ENCODE results near the gene EVX2. TPM values are rescaled to one million over a fixed set of nuclear protein-coding genes. Genes with fewer than 3 reads are reported as not detected.

EVX2 gene
- total RNA-seq, 2 experiments from 2014 or later, result not detected

DNA sequence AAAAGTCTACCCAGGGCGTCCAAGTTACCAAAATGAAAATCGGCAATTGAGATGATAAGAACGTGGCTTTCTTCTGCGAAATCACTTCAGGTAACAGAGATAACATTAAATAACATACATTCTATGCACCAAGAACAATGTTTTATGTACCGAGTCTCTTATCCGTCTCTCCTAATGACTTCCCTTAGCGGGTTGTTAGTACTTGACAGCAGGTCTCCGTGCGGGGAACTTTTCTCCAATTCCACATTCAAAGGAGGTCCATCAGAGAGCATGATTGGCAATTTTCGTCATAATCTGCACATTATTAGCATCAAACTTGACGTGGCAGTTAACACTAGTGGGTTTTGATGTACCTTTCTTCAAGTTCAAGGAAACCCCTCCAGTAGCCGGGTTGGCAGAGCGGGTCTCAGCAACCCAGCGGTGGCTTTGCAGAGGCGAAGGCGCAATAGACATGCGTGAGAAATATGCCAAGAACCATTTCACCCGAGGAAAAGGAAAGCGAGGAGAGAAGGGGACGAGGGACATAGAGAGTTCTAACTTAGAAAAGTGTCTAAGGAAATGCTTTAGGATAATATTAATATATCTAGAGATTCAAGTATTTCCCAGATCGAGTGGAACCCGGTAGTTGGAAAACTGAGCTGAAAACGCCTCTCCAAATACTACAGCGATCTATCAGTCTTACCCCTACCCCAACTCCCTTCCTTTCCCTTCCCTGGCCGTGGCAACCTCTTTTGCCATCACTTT, 5.0 kb downstream of the EVX2 start:
- H3K36me3 Mint-ChIP-seq (ENCODE audit: low read depth), result peaks cover 39% of the 10 kb centered on the region
- H3K4me3 Mint-ChIP-seq, result peak overlapping the region; percentile 73
- ATAC-seq (ENCODE audit: poor library complexity) (no peak), DNase-seq (no peak)
- Histone ChIP-seq H3K9me3 (ENCODE audit: control insufficient read depth in 1 of 2, insufficient read depth in 1 of 2, low read length in 2 of 2) (peaks cover 50 to 73% of the 10 kb centered on the region in 2 experiments), H3K27me3 (ENCODE audit: control insufficient read depth in 1 of 2, insufficient read depth in 2 of 2, low read length in 2 of 2) (peaks cover 85 to 92% of the 10 kb centered on the region in 2 experiments), H3K4me1 (ENCODE audit: insufficient read depth, low read length) (peaks cover 30% of the 10 kb centered on the region), H3K4me3 (ENCODE audit: low read length) (no peak overlapping the region), H3K27ac (ENCODE audit: low read depth in 1 of 2, low read length in 2 of 2) (no peak overlapping the region), H3K36me3 (ENCODE audit: insufficient read depth, low read length) (no peaks in the 10 kb centered on the region)
- H3K27me3 Mint-ChIP-seq, result peaks cover 86% of the 10 kb centered on the region
- intact Hi-C loops (cut with DNase I, micrococcal nuclease), result loop anchor here in 1 of 2 experiments (5.0 kb wide), 1 partner anchor 34 kb away; no protein-coding TSS in a partner anchor
- peak overlapping the region; percentile 83 for H3K27ac Mint-ChIP-seq
- H3K4me1 Mint-ChIP-seq (ENCODE audit: low read depth), result peaks cover 24% of the 10 kb centered on the region
- POLR2A ChIA-PET, result no interaction called here
- peaks cover 19% of the 10 kb centered on the region for H3K9me3 Mint-ChIP-seq
- TF ChIP-seq, protein P1, sequence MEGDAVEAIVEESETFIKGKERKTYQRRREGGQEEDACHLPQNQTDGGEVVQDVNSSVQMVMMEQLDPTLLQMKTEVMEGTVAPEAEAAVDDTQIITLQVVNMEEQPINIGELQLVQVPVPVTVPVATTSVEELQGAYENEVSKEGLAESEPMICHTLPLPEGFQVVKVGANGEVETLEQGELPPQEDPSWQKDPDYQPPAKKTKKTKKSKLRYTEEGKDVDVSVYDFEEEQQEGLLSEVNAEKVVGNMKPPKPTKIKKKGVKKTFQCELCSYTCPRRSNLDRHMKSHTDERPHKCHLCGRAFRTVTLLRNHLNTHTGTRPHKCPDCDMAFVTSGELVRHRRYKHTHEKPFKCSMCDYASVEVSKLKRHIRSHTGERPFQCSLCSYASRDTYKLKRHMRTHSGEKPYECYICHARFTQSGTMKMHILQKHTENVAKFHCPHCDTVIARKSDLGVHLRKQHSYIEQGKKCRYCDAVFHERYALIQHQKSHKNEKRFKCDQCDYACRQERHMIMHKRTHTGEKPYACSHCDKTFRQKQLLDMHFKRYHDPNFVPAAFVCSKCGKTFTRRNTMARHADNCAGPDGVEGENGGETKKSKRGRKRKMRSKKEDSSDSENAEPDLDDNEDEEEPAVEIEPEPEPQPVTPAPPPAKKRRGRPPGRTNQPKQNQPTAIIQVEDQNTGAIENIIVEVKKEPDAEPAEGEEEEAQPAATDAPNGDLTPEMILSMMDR (IDR thresholded peaks at IDR 0.05), result no peak
- CTCF ChIA-PET, result no interaction called here

DNA sequence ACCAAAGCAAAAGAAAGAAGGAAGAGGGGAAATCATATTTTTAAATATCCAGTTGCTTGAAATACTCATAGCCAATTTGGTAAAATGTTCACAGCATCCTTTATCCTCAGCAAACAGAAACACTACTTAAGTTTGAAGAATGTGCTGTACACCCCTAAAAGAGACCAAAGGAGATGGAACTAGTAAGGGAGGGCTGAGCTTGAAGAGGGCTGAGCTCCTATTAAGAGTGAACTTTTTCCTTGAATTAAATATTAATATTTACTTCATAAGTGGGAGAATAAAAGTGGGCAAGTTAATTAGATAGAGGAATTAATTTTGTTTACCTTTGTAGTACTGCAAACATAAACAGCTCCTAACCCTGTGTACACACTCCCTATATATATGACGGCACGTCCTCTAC, 7.0 kb downstream of the EVX2 start:
- H3K27ac ChIP-seq (ENCODE audit: low read depth in 1 of 2, low read length in 2 of 2), result no peak overlapping the region
- H3K36me3 Mint-ChIP-seq (ENCODE audit: low read depth), result peaks cover 27% of the 10 kb centered on the region
- peaks cover 88% of the 10 kb centered on the region for H3K27me3 Mint-ChIP-seq
- ChIA-PET CTCF (interaction anchor here (1.3 kb wide), 1 partner anchor 21 kb away, joined by 3 read pairs; no protein-coding TSS in a partner anchor), POLR2A (no interaction called here)
- H3K4me3 ChIP-seq (ENCODE audit: low read length), result no peak overlapping the region
- H3K4me1 Mint-ChIP-seq (ENCODE audit: low read depth), result peaks cover 22% of the 10 kb centered on the region
- intact Hi-C loops (cut with DNase I, micrococcal nuclease), result loop anchor here in 1 of 2 experiments (5.0 kb wide), 1 partner anchor 36 kb away; no protein-coding TSS in a partner anchor
- H3K9me3 Mint-ChIP-seq, result peaks cover 16% of the 10 kb centered on the region
- peaks cover 84 to 92% of the 10 kb centered on the region in 2 experiments for H3K27me3 ChIP-seq (ENCODE audit: control insufficient read depth in 1 of 2, insufficient read depth in 2 of 2, low read length in 2 of 2)
- DNase-seq (no peak), ATAC-seq (ENCODE audit: poor library complexity) (no peak)
- TF ChIP-seq, protein P1 (IDR thresholded peaks at IDR 0.05), result no peak
- no peak overlapping the region for H3K27ac Mint-ChIP-seq
- peaks cover 41 to 54% of the 10 kb centered on the region in 2 experiments for H3K9me3 ChIP-seq (ENCODE audit: control insufficient read depth in 1 of 2, insufficient read depth in 1 of 2, low read length in 2 of 2)
- H3K36me3 ChIP-seq (ENCODE audit: insufficient read depth, low read length), result no peaks in the 10 kb centered on the region
- no peak overlapping the region for H3K4me3 Mint-ChIP-seq
- H3K4me1 ChIP-seq (ENCODE audit: insufficient read depth, low read length), result peaks cover 20% of the 10 kb centered on the region

DNA sequence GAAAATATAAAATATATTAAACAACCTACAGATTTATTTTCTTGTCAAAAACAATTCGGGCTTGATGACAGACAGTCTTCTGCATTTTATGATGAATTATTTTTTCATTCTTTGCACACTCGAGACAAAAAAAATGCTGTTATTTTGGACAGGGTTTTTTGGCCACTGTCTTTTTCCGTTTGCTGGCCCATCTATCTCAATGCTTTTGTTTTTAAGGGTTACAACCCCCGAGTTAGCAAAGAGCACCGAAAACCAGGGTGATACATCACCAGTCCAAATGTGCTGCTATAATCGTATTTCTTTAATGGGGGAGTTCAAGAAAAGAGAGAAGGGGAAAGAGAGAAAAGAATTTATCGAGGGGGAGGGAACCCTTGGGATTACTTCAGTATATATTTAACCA, 7.7 kb downstream of the EVX2 start:
- no peak overlapping the region for H3K27ac Mint-ChIP-seq

More for the DNA sequence above, 7.7 kb downstream of the EVX2 start:
- ChIA-PET CTCF (no interaction called here), POLR2A (no interaction called here)
- no peak overlapping the region for H3K4me3 ChIP-seq (ENCODE audit: low read length)
- no peak overlapping the region for H3K4me3 Mint-ChIP-seq
- H3K36me3 Mint-ChIP-seq (ENCODE audit: low read depth), result peaks cover 20% of the 10 kb centered on the region
- H3K36me3 ChIP-seq (ENCODE audit: insufficient read depth, low read length), result no peaks in the 10 kb centered on the region
- TF ChIP-seq, protein P1 (IDR thresholded peaks at IDR 0.05), result no peak
- intact Hi-C loops (cut with DNase I, micrococcal nuclease), result loop anchor here in 1 of 2 experiments (5.0 kb wide), 1 partner anchor 36 kb away; no protein-coding TSS in a partner anchor
- DNase-seq (no peak), ATAC-seq (ENCODE audit: poor library complexity) (no peak)
- H3K4me1 Mint-ChIP-seq (ENCODE audit: low read depth), result peaks cover 15% of the 10 kb centered on the region
- no peak overlapping the region for H3K27ac ChIP-seq (ENCODE audit: low read depth in 1 of 2, low read length in 2 of 2)
- peaks cover 88% of the 10 kb centered on the region for H3K27me3 Mint-ChIP-seq
- peaks cover 84 to 92% of the 10 kb centered on the region in 2 experiments for H3K27me3 ChIP-seq (ENCODE audit: control insufficient read depth in 1 of 2, insufficient read depth in 2 of 2, low read length in 2 of 2)
- peaks cover 16% of the 10 kb centered on the region for H3K9me3 Mint-ChIP-seq
- H3K4me1 ChIP-seq (ENCODE audit: insufficient read depth, low read length), result peaks cover 22% of the 10 kb centered on the region
- peaks cover 41 to 47% of the 10 kb centered on the region in 2 experiments for H3K9me3 ChIP-seq (ENCODE audit: control insufficient read depth in 1 of 2, insufficient read depth in 1 of 2, low read length in 2 of 2)
